Mesendoderm (in vitro differentiated cells): ENCODE measurements around the gene CLEC11A.
A peak's percentile ranks its signal among the peaks of the same experiment; 100 is the strongest.

ENCODE experiments used
- DNase-seq: peaks from one replicate; pipeline ENCODE4 v3.0.0; 2013
- H2AK5ac ChIP-seq: 2 replicates; pipeline ENCODE4 v1.6.1; 2013; ENCODE audit warnings: low read length, inconsistent platforms
- H2BK120ac ChIP-seq: 2 replicates; pipeline ENCODE4 v1.6.1; 2013; ENCODE audit warnings: low read depth, mild to moderate bottlenecking, low read length, moderate library complexity, mixed read lengths
- H2BK15ac ChIP-seq: replicated peaks from 2 replicates; pipeline ENCODE4 v1.6.1; 2013; ENCODE audit warnings: low read depth, mild to moderate bottlenecking, moderate library complexity
- H2BK5ac ChIP-seq: 2 replicates; pipeline ENCODE4 v1.6.1; 2013; ENCODE audit warnings: low read length, inconsistent platforms
- H3K18ac ChIP-seq: 2 replicates; pipeline ENCODE4 v1.6.1; 2013; ENCODE audit warnings: mild to moderate bottlenecking, low read length, mixed read lengths
- H3K23ac ChIP-seq: one replicate; pipeline ENCODE4 v1.6.1; 2013; ENCODE audit warnings: low read length
- H3K27ac ChIP-seq: 2 replicates; pipeline ENCODE4 v1.5.1; 2013; ENCODE audit warnings: low read depth, mild to moderate bottlenecking, inconsistent platforms, low read length, moderate library complexity
- H3K27me3 ChIP-seq: 2 replicates; pipeline ENCODE4 v1.6.1; 2013; ENCODE audit warnings: low read length, control low read depth, mild to moderate bottlenecking, inconsistent platforms; ENCODE audit not compliant: insufficient read depth, poor library complexity
- H3K36me3 ChIP-seq: 2 replicates; pipeline ENCODE4 v1.6.1; 2013; ENCODE audit warnings: low read length, inconsistent platforms; ENCODE audit not compliant: control insufficient read depth, insufficient read depth
- H3K4ac ChIP-seq: one replicate; pipeline ENCODE4 v1.6.1; 2013; ENCODE audit warnings: low read depth, mild to moderate bottlenecking, low read length, moderate library complexity
- H3K4me1 ChIP-seq: 2 replicates; pipeline ENCODE4 v1.6.1; 2013; ENCODE audit warnings: low read depth, low read length, inconsistent platforms; ENCODE audit not compliant: control insufficient read depth
- H3K4me2 ChIP-seq: 2 replicates; pipeline ENCODE4 v1.6.1; 2013; ENCODE audit warnings: low read length
- H3K4me3 ChIP-seq: 2 replicates; pipeline ENCODE4 v1.5.1; 2013; ENCODE audit warnings: mild to moderate bottlenecking, low read length
- H3K56ac ChIP-seq: one replicate; pipeline ENCODE4 v1.6.1; 2013; ENCODE audit warnings: low read length
- H3K79me1 ChIP-seq: 2 replicates; pipeline ENCODE4 v1.6.1; 2013; ENCODE audit warnings: low read length, inconsistent platforms
- H3K79me2 ChIP-seq: 2 replicates; pipeline ENCODE4 v1.6.1; 2013; ENCODE audit warnings: mild to moderate bottlenecking, low read length; ENCODE audit not compliant: control insufficient read depth, insufficient read depth
- H3K9ac ChIP-seq: 2 replicates; pipeline ENCODE4 v1.6.1; 2013; ENCODE audit warnings: low read length, inconsistent platforms
- H4K5ac ChIP-seq: one replicate; pipeline ENCODE4 v1.6.1; 2013; ENCODE audit warnings: low read length
- H4K8ac ChIP-seq: one replicate; pipeline ENCODE4 v1.6.1; 2013; ENCODE audit warnings: low read depth, mild to moderate bottlenecking, control low read depth, low read length, moderate library complexity
- WGBS: extraction: QIAGEN DNeasy Blood & Tissue Kit; methylation state at CpG from one replicate; pipeline ENCODE4 v1.1.7; 2013; ENCODE audit warnings: low lambda C conversion rate, missing lambda C conversion rate; ENCODE audit not compliant: insufficient coverage; ENCODE audit errors: extremely low coverage; 5-methylcytosine and 5-hydroxymethylcytosine counted together

The CLEC11A gene

GRCh38 chr19:50716178-50717025, 6.8 kb upstream of the CLEC11A start:
- H3K4me3 ChIP-seq: no peak overlapping the region
- no CpG with 5 or more reads among the region's 39 CpGs for WGBS
- H3K79me2 ChIP-seq: no peaks in the 10 kb centered on the region
- no peak overlapping the region for H2BK5ac ChIP-seq
- no peaks in the 10 kb centered on the region for H3K36me3 ChIP-seq
- no peak overlapping the region for H3K4ac ChIP-seq
- H3K27me3 ChIP-seq: no peaks in the 10 kb centered on the region
- H3K79me1 ChIP-seq: no peaks in the 10 kb centered on the region
- no peak for DNase-seq
- no peak overlapping the region for H2BK120ac ChIP-seq
- no peak overlapping the region for H3K23ac ChIP-seq
- no peak overlapping the region for H4K5ac ChIP-seq
- H2BK15ac ChIP-seq: no peak overlapping the region
- no peak overlapping the region for H3K4me2 ChIP-seq
- no peaks in the 10 kb centered on the region for H3K4me1 ChIP-seq
- H2AK5ac ChIP-seq: no peak overlapping the region
- no peak overlapping the region for H3K9ac ChIP-seq
- no peak overlapping the region for H4K8ac ChIP-seq
- no peak overlapping the region for H3K18ac ChIP-seq
- no peak overlapping the region for H3K56ac ChIP-seq
- no peak overlapping the region for H3K27ac ChIP-seq

- Histone ChIP-seq H3K79me1 (no peaks in the 10 kb centered on the region), H3K18ac (no peak overlapping the region), H2BK120ac (no peak overlapping the region), H2BK5ac (no peak overlapping the region), H3K23ac (no peak overlapping the region), H3K79me2 (no peaks in the 10 kb centered on the region), H3K27ac (no peak overlapping the region), H4K8ac (no peak overlapping the region), H3K4me2 (no peak overlapping the region), H3K4me3 (no peak overlapping the region), H3K27me3 (peaks cover 2% of the 10 kb centered on the region), H3K56ac (no peak overlapping the region), H3K4me1 (no peaks in the 10 kb centered on the region), H3K4ac (no peak overlapping the region), H4K5ac (no peak overlapping the region), H2AK5ac (no peak overlapping the region), H2BK15ac (no peak overlapping the region), H3K9ac (no peak overlapping the region), H3K36me3 (no peaks in the 10 kb centered on the region)
- no CpG with 5 or more reads among the region's 23 CpGs for WGBS
- no peak for DNase-seq
These were observed 6.0 kb upstream of the CLEC11A start for GRCh38 chr19:50717026-50717723.

GRCh38 chr19:50717891-50718254, 5.3 kb upstream of the CLEC11A start:
- H3K79me2 ChIP-seq: no peaks in the 10 kb centered on the region
- no peak overlapping the region for H3K4ac ChIP-seq
- H3K23ac ChIP-seq: no peak overlapping the region
- H4K8ac ChIP-seq: no peak overlapping the region
- H2BK120ac ChIP-seq: no peak overlapping the region
- no peak overlapping the region for H2BK15ac ChIP-seq
- no peak overlapping the region for H3K18ac ChIP-seq
- DNase-seq: peak; percentile 57
- H3K56ac ChIP-seq: peak overlapping the region; percentile 15
- H3K27ac ChIP-seq: no peak overlapping the region
- H3K4me1 ChIP-seq: no peaks in the 10 kb centered on the region
- H3K4me2 ChIP-seq: peak overlapping the region; percentile 18
- H2AK5ac ChIP-seq: no peak overlapping the region
- no peak overlapping the region for H2BK5ac ChIP-seq
- peaks cover 2% of the 10 kb centered on the region for H3K27me3 ChIP-seq
- no peak overlapping the region for H3K9ac ChIP-seq
- H4K5ac ChIP-seq: no peak overlapping the region
- no CpG with 5 or more reads among the region's 13 CpGs for WGBS
- H3K79me1 ChIP-seq: no peaks in the 10 kb centered on the region
- no peaks in the 10 kb centered on the region for H3K36me3 ChIP-seq
- H3K4me3 ChIP-seq: no peak overlapping the region

GRCh38 chr19:50718255-50719118, 4.7 kb upstream of the CLEC11A start:
- Histone ChIP-seq H3K27ac (no peak overlapping the region), H2AK5ac (no peak overlapping the region), H3K4ac (no peak overlapping the region), H3K36me3 (no peaks in the 10 kb centered on the region), H3K4me1 (no peaks in the 10 kb centered on the region), H3K27me3 (peaks cover 3% of the 10 kb centered on the region), H3K4me3 (peak overlapping the region; percentile 51), H4K5ac (no peak overlapping the region), H3K79me1 (no peaks in the 10 kb centered on the region), H3K23ac (no peak overlapping the region), H3K18ac (peak overlapping the region; percentile 31), H3K4me2 (peak overlapping the region; percentile 73), H2BK120ac (no peak overlapping the region), H4K8ac (no peak overlapping the region), H3K56ac (peak overlapping the region; percentile 67), H2BK15ac (no peak overlapping the region), H2BK5ac (no peak overlapping the region), H3K9ac (peak overlapping the region; percentile 51), H3K79me2 (no peaks in the 10 kb centered on the region)
- no CpG with 5 or more reads among the region's 74 CpGs for whole genome bisulfite sequencing
- DNase-seq: no peak

GRCh38 chr19:50719119-50719435, 4.1 kb upstream of the CLEC11A start:
- Histone ChIP-seq H2BK5ac (no peak overlapping the region), H3K4me1 (no peaks in the 10 kb centered on the region), H3K9ac (peak overlapping the region; percentile 24), H3K79me2 (no peaks in the 10 kb centered on the region), H3K79me1 (no peaks in the 10 kb centered on the region), H3K23ac (no peak overlapping the region), H3K36me3 (no peaks in the 10 kb centered on the region), H3K4me3 (no peak overlapping the region), H2BK15ac (no peak overlapping the region), H3K56ac (peak overlapping the region; percentile 56), H3K4me2 (peak overlapping the region; percentile 61), H4K8ac (no peak overlapping the region), H4K5ac (no peak overlapping the region), H2BK120ac (no peak overlapping the region), H3K27ac (no peak overlapping the region), H2AK5ac (no peak overlapping the region), H3K4ac (no peak overlapping the region), H3K18ac (peak overlapping the region; percentile 31), H3K27me3 (peaks cover 3% of the 10 kb centered on the region)
- no CpG with 5 or more reads among the region's 30 CpGs for WGBS
- no peak for DNase-seq
